ENCODE results near the gene PAQR5. TPM values are rescaled to one million over a fixed set of nuclear protein-coding genes. Genes with fewer than 3 reads are reported as not detected.
"Not testable (repeated sequence)": the region's sequence is repeated elsewhere in the genome, so short reads cannot be mapped to it uniquely, and the experiment has no call there.

The PAQR5 gene
- total RNA-seq, 4 donors from 2014 or later: 19.4 to 30.5 (median 24.5) TPM

DNA sequence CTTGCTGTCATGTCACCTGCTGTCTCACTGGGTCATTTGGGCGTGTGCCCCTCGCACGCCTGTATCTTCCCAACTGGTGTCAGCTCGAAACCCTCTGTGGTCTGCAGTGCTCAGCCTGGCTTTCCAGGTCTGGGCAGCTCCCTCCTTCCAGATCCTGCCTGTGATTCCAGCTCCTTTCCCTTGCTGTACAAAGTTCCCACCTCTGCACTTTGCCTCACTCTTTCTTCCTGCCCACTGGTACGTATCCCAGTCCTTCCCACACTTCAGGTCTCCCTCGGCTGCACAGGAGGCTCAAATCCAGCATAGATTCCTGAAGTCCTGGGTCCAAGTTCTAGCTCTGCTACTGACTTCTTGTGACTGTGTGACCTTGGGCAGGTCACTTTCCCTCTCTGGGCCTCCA is 2.1 kb upstream of the PAQR5 start:
- no peak for DNase-seq
- H3K27ac ChIP-seq: no peak overlapping the region
- H3K4me3 ChIP-seq: no peak overlapping the region
- TF ChIP-seq POLR2A (IDR thresholded peaks at IDR 0.05): no peak
- TF ChIP-seq, protein P1, sequence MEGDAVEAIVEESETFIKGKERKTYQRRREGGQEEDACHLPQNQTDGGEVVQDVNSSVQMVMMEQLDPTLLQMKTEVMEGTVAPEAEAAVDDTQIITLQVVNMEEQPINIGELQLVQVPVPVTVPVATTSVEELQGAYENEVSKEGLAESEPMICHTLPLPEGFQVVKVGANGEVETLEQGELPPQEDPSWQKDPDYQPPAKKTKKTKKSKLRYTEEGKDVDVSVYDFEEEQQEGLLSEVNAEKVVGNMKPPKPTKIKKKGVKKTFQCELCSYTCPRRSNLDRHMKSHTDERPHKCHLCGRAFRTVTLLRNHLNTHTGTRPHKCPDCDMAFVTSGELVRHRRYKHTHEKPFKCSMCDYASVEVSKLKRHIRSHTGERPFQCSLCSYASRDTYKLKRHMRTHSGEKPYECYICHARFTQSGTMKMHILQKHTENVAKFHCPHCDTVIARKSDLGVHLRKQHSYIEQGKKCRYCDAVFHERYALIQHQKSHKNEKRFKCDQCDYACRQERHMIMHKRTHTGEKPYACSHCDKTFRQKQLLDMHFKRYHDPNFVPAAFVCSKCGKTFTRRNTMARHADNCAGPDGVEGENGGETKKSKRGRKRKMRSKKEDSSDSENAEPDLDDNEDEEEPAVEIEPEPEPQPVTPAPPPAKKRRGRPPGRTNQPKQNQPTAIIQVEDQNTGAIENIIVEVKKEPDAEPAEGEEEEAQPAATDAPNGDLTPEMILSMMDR (IDR thresholded peaks at IDR 0.05): no peak
- H3K9me3 ChIP-seq: no peaks in the 10 kb centered on the region
- no peaks in the 10 kb centered on the region for H3K36me3 ChIP-seq
- H3K27me3 ChIP-seq: no peaks in the 10 kb centered on the region
- H3K4me1 ChIP-seq: peaks cover 0 to 20% (median 5%) of the 10 kb centered on the region in 4 donors

DNA sequence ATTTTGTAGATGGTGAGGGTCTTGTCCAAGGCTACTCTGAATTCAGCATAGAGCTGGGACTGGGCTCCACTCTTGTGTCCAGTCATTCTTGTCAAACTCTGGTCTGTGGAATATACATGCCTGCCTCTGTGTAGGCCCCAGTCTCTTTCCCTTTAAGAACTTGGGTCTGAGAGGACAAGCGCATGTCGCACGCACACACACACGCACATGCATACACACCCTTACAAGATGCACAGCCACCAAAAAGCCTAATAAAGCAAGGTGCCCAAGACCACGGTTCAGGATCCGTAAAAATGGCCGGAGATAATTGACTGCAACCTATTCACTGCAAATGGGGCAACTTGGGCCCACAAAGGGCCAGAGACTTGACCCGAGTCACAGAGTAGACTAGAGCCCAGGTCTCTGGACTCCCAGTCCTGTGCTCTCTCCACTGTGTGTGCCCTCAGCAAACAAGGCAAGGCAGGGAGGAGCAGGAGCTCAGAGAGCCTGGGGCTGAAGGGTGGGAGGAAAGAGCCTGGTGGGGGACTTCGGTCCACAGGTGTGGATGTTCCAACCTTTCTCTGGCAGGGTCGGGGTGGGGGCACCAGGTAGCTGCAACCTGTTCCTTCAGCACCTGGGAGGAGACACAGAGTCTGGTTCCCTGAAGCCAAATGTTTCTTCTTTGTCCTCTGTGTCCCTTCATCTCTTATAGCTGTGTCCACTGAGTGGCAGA is 914 bp upstream of the PAQR5 start:
- H3K27ac ChIP-seq: no peak overlapping the region
- TF ChIP-seq POLR2A (IDR thresholded peaks at IDR 0.05): no peak
- TF ChIP-seq, protein P1 (IDR thresholded peaks at IDR 0.05): no peak

DNA sequence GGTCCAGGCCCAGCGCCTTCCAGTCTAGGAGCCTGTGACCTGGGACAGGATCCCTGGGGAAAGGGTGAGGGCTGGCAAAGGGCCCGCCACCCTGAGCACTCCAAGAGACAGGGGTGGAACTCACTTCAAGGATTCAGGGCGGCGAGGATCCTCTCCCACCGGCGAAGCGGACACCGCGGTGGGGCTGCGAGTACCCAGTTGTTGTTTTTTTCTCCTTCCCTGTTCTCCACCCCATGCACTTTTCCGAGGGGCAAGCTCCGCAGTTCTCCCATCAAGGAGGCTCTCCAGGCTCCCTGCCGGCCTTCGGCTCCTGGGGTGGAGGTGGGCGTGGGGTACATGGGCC is 387 bp upstream of the PAQR5 start:
- TF ChIP-seq POLR2A (IDR thresholded peaks at IDR 0.05): no peak
- TF ChIP-seq, protein P1 (IDR thresholded peaks at IDR 0.05): no peak
- Histone ChIP-seq H3K36me3 (no peaks in the 10 kb centered on the region), H3K27me3 (no peaks in the 10 kb centered on the region), H3K4me3 (peak overlapping the region in 3 of 4 donors; percentile 43 to 73 (median 63)), H3K27ac (peak overlapping the region in 2 of 4 donors; percentile 37 to 65), H3K9me3 (no peaks in the 10 kb centered on the region), H3K4me1 (peaks cover 0 to 20% (median 5%) of the 10 kb centered on the region in 4 donors)
- DNase-seq: no peak

More for the DNA sequence above, 914 bp upstream of the PAQR5 start:
- Histone ChIP-seq H3K36me3 (no peaks in the 10 kb centered on the region), H3K9me3 (no peaks in the 10 kb centered on the region), H3K4me1 (peaks cover 0 to 20% (median 5%) of the 10 kb centered on the region in 4 donors), H3K4me3 (no peak overlapping the region), H3K27me3 (no peaks in the 10 kb centered on the region)
- DNase-seq: peak in 1 of 3 donors; percentile 30

DNA sequence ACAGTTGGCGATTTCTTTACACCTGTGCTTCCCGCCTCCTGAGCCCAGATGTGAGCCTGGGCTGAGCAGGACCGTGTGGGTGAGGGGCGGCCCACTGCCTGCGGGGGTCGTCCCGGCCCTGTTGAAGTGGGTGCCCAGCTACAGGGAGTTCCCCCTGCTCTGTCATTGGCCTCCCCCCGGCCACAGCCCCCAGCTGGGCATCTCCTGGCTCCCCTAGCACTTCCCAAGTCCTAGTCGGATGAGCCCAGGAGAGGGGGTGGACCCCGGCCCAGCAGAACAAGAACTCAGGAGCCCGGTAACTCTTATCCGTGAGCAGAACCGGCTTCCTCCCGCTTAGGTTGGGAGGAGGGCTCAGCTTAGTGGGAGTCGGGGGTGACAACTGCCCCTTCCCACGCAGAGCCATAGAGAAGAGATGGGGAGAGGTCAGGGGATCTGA is 757 bp downstream of the PAQR5 start:
- peak overlapping the region in 3 of 4 donors; percentile 37 to 65 (median 38) for H3K27ac ChIP-seq

DNA sequence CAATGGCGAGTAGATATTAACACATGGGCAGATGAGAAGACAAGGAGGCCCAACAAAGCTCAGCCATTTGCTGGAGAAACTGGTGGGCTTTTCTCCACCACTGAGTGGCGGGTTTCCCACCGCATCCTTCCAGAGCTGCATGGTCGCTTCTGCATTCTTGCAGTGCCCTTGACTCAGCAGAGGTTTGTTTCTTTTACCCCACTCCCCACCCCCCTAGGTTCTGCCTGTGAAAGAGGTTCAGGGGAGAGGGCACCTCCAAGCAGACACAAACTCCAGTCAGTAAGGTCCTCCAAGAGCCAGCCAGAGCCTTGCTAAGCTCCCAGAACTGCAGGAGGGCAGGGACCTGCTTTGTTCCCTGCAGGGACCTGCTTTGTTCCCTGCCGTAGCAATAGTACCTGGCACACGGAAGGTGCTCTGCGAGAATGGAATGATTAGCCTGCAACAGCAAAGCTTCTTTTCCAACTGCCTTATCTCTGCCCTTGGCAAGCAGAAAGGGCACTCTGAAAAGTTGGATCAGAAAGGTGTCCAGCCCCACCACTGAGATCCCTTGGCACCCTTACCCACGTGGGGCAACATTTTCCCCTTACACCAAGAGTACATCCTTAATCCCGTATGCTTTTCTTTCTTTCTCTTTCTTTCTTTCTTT is 1.4 kb downstream of the PAQR5 start:
- Histone ChIP-seq H3K4me3 (peak overlapping the region in 3 of 4 donors; percentile 42 to 73 (median 63)), H3K9me3 (no peaks in the 10 kb centered on the region), H3K27ac (peak overlapping the region in 2 of 4 donors; percentile 12 to 65), H3K27me3 (no peaks in the 10 kb centered on the region), H3K4me1 (peaks cover 0 to 29% (median 5%) of the 10 kb centered on the region in 4 donors), H3K36me3 (no peaks in the 10 kb centered on the region)
- TF ChIP-seq, protein P1 (IDR thresholded peaks at IDR 0.05): no peak
- DNase-seq: no peak

More for the DNA sequence above, 757 bp downstream of the PAQR5 start:
- Histone ChIP-seq H3K36me3 (no peaks in the 10 kb centered on the region), H3K4me1 (peaks cover 0 to 27% (median 5%) of the 10 kb centered on the region in 4 donors), H3K9me3 (no peaks in the 10 kb centered on the region), H3K4me3 (peak overlapping the region; percentile 42 to 73 (median 53)), H3K27me3 (no peaks in the 10 kb centered on the region)
- TF ChIP-seq, protein P1 (IDR thresholded peaks at IDR 0.05): no peak
- TF ChIP-seq POLR2A (IDR thresholded peaks at IDR 0.05): no peak
- no peak for DNase-seq

DNA sequence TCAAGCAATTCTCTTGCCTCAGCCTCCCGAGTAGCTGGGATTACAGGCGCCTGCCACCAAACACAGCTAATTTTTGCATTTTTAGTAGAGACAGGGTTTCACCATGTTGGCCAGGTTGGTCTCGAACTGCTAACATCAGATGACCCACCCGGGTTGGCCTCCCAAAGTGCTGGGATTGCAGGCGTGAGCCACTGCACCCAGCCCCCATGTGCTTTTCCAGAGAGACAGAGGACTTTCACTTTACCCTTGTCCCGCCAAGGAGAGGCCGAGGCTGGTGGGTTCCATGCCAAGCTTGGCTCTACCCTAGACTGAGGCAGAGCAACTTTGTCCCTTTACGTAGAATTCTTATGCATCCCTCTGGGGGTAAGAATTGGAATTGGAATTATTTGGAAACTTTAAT is 2.4 kb downstream of the PAQR5 start:
- H3K4me1 ChIP-seq: peaks cover 0 to 40% (median 5%) of the 10 kb centered on the region in 4 donors
- DNase-seq, H3K9me3 ChIP-seq, H3K4me3 ChIP-seq, H3K27ac ChIP-seq, H3K36me3 ChIP-seq, H3K27me3 ChIP-seq: not testable (repeated sequence)

DNA sequence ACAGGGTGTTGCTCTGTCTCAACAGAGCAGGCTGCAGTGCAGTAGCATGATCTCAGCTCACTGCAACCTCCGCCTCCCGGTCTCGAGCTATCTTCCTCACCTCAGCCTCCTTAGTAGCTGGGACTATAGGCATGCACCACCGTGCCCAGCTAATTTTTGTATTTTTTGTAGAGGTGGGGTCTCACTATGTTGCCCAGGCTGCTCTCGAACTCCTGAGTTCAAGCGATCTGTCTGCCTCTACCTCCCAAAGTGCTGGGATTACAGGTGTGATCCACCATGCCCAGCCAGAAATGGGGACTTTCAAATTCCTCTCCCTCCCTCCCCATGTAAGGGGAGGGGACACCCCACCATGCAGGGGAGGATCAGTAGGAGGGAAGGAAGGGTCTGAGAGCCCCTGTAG is 3.4 kb downstream of the PAQR5 start:
- peak overlapping the region in 1 of 4 donors; percentile 45 for H3K27ac ChIP-seq
- peaks cover 0 to 40% (median 5%) of the 10 kb centered on the region in 4 donors for H3K4me1 ChIP-seq
- not testable (repeated sequence) for DNase-seq, H3K36me3 ChIP-seq, H3K4me3 ChIP-seq, H3K9me3 ChIP-seq, H3K27me3 ChIP-seq
